Activated CD4-positive, alpha-beta T cell treated with anti-CD3 and anti-CD28 coated beads, Interleukin-2, amount 50 U/mL, for 1 hour (primary cell): ENCODE data around the gene ADCY7.
"Not testable (repeated sequence)": the region's sequence is repeated elsewhere in the genome, so short reads cannot be mapped to it uniquely, and the experiment has no call there.

Experiments used
- DNase-seq: peaks from one replicate; pipeline ENCODE4 v3.0.0-alpha.2; 2020

ADCY7 gene

GRCh38 chr16:50266337-50267091 lies at the start of gene ADCY7:
ADCY7 (plus strand) TSS chr16:50266551; CDS start chr16:50288180, 21,629 bp downstream.
- peak; percentile 87 for DNase-seq

DNA sequence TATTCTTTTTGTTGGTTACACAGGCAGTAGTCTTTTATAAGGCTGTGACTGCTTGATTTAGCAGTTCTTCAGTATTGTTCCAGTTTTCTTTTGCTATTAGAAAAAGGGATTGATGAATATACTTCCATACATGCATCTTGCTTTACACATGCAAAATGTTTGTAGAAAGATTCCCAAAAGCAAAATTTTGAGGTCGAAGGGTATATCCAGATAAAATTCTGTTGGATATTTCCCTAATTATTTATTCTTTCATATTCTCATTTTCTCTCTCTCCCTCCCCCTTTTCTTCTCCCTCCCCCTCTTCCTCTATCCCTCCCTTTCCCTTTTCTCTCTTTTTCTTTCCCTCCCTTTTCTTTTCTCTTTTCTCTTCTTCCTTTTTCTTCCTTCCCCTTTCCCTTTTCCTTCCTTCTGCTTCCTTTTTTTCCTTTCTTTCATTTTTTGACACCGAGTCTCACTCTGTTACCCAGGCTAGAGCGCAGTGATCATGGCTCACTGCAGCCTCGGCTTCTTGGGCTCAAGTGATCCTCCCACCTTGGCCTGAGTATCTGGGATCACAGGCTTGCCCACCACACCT lies 46.9 kb upstream of the ADCY7 start:
- DNase-seq: no peak

DNA sequence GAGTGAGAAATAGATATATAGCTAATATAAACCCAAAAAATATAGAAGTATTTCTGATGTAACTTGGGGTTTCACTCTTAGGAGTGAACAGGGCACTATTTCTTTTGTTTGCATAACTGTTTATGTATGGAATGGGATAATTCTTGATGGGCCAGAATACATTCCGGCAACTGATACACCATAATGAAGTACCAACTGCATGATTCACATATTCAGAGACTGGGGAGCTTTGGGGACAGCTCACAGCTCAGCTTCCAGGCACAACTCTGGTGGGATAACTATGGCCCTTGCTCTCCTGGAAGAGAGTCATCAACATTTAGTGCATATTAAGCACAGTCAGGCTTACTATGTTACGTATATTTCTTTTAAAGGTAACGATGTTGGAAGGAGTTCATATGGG lies 42.1 kb upstream of the ADCY7 start:
- DNase-seq: no peak

- DNase-seq: no peak
These were observed 39.2 kb upstream of the ADCY7 start for GRCh38 chr16:50227120-50227519.

DNA sequence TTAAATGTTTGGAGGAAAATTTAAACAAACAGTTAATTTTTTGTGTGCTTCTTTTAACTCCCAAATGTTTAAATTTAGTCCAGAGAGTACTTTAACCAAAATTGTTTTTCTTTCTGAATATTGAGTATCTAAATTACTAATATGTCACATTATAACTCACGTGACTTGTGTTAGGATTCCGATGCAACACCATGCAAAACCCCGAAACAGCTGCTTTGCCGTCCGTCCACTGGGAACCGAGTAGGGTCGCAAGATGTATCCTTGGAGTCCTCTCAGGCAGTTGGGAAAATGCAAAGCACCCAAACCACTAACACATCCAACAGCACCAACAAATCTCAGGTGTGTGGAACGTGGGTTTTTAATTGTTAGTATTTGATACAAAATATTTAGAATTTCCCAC lies 38.7 kb upstream of the ADCY7 start:
- DNase-seq: no peak

- DNase-seq: no peak
These were observed 37.9 kb upstream of the ADCY7 start for GRCh38 chr16:50228364-50228868.

DNA sequence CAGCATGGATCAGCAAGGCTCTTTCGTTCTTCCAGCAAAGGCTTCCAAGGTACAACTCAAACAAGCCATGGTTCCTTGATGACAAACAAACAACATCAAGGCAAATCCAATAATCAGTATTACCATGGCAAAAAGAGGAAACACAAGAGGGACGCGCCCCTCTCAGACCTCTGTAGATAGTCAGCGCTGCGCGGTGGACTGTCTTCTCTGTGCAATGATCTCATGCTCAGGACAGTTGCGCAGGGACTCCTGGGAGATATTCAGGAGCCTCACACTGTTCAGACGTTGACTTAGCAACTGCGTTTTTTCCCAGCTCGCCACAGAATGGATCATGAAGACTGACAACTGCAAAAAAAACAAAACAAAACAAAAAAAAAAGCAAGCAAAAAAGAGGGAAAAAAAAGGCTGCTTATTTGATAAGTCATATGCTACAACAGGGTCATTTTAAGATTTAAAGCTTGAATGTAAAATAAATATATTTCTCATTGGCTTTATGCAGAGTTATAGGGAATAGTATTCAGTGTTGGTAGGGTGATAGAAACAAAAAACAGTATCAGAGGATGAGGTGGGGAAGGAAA lies 37.1 kb upstream of the ADCY7 start:
- DNase-seq: no peak

GRCh38 chr16:50234771-50235556 lies 31.4 kb upstream of the ADCY7 start:
- no peak for DNase-seq

GRCh38 chr16:50235581-50235980 lies 30.8 kb upstream of the ADCY7 start:
- no peak for DNase-seq

DNA sequence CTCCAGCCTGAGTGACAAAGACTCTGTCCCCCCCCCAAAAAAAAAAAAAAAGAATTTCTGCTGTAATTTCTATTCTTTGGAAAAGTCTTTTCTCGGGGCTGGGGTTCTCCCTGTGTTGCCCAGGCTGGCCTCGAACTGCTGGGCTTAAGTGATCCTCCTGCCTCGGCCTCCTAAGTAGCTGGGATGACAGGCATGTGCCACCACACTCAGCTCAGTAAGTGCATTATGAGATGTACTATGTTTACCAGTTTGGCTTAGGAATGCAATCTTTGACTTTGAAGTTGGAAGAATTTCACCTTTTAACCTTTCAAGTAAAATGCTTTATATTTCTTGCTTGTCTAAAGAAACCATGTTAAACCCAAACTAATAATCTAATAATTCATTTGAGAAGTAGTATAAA lies 28.0 kb upstream of the ADCY7 start:
- DNase-seq: no peak

- DNase-seq: no peak
These were observed 27.5 kb upstream of the ADCY7 start for GRCh38 chr16:50238868-50239301.

- DNase-seq: not testable (repeated sequence)
These were observed 23.3 kb upstream of the ADCY7 start for GRCh38 chr16:50243024-50243423.

- DNase-seq: no peak
These were observed 22.2 kb upstream of the ADCY7 start for GRCh38 chr16:50244140-50244503.

- DNase-seq: no peak
These were observed 21.6 kb upstream of the ADCY7 start for GRCh38 chr16:50244504-50245416.

DNA sequence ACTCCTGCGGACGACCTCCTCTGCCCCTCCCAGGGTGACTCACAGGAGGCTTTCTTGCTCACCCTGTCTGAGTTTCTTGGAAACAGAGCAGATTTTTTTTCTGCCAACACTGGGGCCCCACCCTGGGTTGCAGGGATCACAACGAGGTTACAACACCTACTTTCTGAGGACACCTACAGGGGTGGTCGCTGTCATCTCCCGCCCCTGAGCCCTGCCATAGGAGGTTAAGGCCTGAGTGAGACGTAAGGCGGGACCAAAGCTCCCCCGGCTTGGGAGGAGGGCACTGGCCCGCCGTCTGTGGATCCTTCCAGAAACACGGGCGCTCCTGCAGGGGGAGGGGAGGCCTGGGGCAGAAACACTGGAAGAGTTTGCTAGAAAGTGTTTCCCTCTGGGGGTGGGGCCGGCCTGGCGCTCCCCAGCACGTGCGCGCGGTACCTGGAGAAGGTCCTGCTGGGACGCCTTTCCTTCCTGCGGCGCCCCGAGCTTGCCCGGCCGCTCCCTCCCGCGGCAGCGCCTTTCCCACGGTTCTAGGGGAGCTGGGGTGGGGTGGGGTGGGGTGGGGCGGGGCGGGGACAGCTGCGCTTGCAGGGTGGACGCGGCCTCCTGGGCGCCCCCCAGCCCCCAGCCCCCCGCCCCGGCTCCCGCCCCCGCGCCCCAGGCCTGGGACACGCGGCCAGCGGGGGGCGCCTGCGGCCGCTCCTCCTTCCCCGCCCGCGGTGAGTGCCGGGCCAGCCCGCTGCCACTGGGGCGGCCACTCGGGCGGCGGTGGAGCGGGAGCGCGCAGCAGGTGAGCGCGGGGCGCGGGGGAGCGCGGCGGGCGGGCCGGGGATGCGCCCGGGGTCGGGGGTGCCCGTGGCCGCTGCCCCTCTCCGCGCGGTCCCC lies 20.7 kb upstream of the ADCY7 start:
- DNase-seq: peak; percentile 38

DNA sequence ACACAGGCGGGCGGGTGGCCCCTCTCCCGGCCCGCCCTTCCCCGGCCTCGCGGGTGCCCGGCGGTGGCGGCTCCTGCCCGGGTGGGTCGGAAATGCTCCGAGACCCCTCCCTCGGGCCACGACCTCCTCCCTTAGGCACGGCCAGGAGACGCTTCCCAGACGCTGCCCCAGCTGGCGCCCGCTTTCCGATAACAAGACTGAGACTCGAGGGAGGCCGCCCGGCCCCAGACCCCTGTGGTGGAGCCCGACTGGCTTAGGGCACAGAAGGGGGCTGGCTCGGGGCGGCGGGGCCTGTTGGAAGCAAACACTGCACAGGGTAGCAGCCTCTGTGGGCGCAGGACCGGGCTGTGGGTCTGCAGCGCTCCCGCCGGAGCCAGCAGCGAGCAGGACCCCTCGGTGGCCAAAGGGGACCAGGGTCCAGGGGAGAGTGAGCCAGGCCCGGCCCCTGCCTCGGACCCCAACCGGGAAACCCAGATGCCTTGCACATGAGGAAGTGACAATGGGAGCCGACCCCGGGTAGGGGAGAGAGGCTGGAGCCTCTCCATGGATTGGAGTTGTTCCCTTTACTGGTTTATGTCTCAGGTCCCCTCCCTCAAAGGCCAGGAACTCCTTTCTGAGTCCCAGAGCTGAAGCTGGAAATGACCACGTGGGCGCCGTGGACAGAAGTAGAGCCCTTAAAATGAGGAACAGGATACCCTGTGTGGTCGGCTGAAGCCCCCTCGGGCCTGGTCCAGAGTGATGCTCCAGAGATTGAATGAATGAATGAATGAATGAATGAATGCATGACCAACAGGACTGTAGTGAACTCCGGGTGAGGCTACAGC lies 19.8 kb upstream of the ADCY7 start:
- no peak for DNase-seq

- no peak for DNase-seq
These were observed 19.0 kb upstream of the ADCY7 start for GRCh38 chr16:50247123-50247905.

- no peak for DNase-seq
These were observed 18.3 kb upstream of the ADCY7 start for GRCh38 chr16:50247906-50248608.

- no peak for DNase-seq
These were observed 17.5 kb upstream of the ADCY7 start for GRCh38 chr16:50248845-50249244.
